ENCODE measurements around the gene TMEM248.
A peak's percentile ranks its signal among the peaks of the same experiment; 100 is the strongest.
"Not testable (repeated sequence)": the region's sequence is repeated elsewhere in the genome, so short reads cannot be mapped to it uniquely, and the experiment has no call there.

The TMEM248 gene

DNA sequence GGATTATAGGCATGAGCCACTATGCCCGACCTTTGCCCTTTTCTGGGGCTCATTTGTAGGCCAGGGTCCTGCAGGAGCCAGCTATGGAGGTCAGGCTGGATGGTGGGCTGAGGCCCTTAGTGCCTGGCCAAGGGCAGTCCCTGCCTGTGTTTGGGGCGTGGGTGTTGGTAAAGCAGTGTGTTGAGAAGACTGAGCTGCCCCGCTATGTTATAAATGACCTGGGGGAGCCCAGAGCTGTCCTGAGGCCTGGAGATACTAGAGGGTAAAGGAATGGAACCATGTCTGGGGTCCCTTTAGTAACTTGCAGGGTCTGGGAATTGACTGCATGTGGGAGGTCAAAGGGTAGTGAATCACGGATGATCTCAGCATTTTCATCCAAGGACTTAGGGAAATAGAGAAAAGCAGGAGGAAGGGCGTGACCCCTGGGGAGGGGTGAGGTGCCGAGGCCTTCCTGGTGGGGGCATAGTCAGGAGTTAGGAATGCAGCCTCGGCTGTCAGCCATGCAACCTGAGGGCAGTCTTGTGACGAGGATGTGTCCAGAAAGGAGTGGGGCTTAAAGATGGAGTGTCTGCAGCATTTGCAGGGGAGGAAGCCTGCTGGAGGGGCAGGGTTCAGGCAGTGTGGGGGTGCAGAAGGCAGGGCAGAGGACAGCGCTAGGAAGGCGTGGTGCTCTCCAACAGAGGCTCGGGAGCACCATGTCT is 31.5 kb downstream of the TMEM248 start:
- DNase-seq = no peak

- DNase-seq = no peak
These were observed 32.0 kb downstream of the TMEM248 start for GRCh38 chr7:66953044-66953427.

DNA sequence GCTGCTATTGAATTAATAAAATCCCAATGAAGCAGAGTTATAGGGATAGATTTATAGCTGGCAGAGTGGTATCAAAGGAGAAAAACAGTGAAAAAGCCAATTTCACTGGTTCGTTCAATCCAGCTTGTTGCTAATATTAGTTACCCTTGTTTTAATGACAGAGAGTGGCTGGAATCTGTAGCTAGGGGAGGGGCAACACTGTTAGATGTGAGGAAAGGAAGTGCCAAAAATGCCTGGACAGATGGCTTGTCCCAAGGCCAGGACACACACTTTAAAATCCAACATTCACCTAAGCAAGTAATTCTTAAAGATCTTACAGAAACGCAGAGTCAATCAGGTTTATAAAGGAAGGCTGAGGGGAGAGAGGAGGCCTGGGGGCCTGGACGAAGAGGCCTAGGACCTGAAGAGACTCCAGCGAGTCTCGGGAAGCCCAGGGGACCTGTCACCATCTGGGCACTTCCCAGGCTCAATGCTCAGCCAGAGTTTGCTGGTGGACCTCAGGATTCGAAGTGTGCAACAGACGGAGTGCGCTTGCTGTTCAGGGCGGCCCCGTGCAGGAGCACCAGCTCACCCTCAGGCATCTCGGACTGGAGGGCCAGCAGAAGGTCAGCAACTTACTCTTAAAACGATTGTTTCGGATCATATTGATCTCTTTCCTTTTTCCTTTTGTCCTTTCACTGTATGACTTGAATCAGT is 36.7 kb downstream of the TMEM248 start:
- no peak for DNase-seq

GRCh38 chr7:66958538-66959350 is 37.7 kb downstream of the TMEM248 start:
- no peak for DNase-seq

DNA sequence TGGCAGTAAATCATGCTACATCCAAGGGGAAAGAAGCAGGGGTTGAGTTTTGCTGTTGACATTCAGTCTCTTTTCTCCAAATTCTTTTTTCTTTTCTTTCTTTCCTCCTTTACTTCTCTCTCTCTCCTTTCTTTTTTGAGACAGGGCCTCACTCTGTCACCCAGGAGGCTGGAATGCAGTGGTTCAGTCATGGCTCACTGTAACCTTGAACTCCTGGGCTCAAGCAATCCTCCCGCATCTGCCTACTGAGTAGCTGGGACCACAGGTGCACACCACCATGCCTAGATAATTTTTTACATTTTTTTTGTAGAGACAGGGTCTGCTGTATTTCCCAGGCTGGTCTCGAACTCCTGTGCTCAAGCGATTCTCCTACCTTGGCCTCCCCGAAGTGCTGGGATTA is 39.2 kb downstream of the TMEM248 start:
- DNase-seq = no peak

- DNase-seq = no peak
These were observed 40.1 kb downstream of the TMEM248 start for GRCh38 chr7:66961096-66961495.

- no peak for DNase-seq
These were observed 43.4 kb downstream of the TMEM248 start for GRCh38 chr7:66964411-66964810.

DNA sequence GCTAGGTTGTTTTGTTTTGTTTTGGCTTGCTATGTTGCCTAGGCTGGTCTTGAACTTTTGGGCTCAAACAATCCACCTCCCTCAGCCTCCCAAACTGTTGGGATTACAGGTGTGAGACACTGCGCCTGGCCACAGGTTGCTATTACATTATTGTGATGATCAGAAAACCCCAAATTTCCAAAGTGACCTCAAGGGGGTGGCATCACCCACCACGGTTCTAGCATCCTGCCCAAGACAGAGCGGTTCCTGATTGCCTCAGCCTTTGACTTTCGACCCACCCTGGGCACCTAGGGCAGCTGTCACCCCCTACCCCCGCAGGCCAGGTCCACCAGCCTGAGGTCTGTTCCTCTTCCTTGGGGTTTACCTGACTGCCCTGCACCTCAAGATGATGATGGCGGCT is 46.0 kb downstream of the TMEM248 start:
- no peak for DNase-seq

DNA sequence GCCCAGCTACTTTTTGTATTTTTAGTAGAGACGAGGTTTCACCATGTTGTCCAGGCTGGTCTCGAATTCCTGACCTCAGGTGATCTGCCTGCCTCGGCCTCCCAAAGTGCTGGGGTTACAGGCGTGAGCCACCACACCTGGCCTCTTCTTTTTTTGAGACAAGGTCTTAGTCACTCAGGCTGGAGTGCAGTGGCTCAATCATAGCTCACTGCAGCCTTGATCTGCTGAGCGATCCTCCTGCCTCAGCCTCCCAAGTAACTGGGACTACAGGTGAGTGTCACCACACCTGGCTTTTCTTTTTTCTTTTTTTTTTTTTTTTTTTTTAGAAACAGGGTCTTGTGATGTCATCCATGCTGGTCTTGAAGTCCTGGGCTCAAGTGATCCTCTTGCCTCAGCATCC is 48.0 kb downstream of the TMEM248 start:
- not testable (repeated sequence) for DNase-seq

- DNase-seq = no peak
These were observed 49.3 kb downstream of the TMEM248 start for GRCh38 chr7:66970310-66970709.

GRCh38 chr7:66974986-66975590 is 54.1 kb downstream of the TMEM248 start:
- DNase-seq = no peak

DNA sequence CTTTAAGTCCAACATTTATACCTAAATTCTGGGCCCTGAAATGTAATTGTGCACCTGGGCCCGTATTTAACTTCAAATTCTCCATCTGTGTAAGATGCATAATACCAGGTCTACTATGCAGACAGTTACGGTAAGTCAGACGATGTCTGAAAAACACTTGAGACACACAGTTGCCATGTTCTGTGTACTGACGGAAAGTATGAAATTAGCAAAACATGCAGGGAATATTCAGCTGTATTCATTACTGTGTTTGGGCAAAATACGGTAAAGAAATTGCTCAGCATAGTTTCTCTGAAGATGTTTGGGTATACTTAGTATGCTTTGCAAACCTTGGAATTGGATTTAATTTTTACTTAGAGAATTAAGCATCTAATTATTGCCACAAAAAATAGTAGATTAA is 57.3 kb downstream of the TMEM248 start:
- DNase-seq = not testable (repeated sequence)

DNA sequence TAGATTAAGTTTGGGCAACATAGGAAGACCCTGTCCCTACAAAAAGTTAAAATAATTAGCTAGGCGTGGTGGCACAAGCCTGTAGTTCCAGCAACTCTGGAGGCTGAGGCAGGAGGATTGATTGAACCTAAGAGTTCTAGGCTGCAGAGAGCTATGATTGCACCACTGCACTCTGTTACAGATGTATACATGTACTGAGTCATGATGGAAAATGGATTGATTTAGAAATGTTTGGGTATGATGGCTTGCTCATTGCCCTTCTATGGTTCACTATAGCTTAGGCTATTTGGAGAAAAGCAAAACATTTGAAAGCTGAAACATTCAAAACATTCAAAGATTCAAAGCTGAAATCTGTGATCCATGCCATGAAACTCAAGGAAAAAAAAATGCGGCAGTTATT is 58.0 kb downstream of the TMEM248 start:
- not testable (repeated sequence) for DNase-seq

DNA sequence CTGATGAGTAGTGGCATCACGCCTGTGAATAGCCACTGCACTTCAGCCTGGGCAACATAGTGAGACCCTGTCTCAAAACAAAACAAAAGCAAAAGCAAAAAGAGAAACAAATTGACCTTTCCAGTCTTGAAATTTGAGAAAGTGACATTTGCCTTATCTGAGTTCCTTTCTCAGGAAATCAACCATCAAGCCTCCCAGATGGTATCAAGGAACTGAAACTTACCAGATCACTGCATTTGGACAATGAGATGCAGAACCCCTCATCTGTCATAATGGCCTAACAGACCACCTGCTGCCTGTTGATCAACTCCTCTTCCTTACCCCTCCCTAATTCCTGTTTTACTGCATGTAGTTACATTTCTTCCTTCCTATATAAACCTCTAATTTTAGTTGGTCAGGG is 59.3 kb downstream of the TMEM248 start:
- DNase-seq = not testable (repeated sequence)

DNA sequence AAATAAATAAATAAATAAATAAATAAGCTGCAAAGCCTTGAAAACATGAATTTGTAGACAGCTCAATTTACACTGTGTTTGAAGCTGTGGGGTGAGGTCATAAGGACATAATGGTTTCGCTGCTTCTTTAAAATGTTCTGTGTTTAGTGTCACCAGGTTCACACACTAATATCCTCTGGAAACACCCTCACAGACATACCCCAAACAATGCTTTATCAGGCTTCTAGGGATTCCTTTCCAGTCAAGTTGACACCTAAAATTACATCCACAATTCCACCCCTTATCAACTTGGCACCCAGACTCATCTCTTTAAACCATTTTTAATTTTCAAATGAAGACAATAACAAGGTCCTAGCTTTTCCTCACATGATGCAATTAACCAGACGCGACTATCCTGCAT is 68.5 kb downstream of the TMEM248 start:
- not testable (repeated sequence) for DNase-seq

GRCh38 chr7:66994051-66994450 is 73.0 kb downstream of the TMEM248 start:
- DNase-seq = not testable (repeated sequence)

DNA sequence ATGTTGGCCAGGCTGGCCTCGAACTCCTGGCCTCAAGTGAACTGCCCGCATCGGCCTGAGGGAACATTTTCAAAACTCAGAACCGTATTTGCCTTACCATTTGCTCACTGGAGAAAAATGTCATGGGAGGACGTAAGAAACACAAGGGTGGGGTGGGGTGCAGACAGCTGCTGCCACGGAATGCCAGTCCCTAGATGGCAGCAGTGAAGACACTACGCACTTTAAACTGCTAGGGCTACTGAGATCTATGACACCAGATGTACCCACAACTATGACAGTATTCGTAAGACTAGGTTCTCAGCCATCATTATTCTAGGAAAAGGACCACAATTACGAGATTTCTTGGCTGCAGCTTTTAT is 73.6 kb downstream of the TMEM248 start:
- DNase-seq = peak; percentile 74

- DNase-seq = peak; percentile 96
These were observed 74.2 kb downstream of the TMEM248 start, which contains the start of gene SBDS for GRCh38 chr7:66995050-66995776. SBDS (minus strand) TSS chr7:66995586; CDS start chr7:66995417, 169 bp downstream.

GRCh38 chr7:66996444-66997191 is 75.6 kb downstream of the TMEM248 start, which contains the start of gene TYW1:
TYW1 (plus strand) TSS chr7:66996833; CDS start chr7:66996979, 146 bp downstream.
- peak; percentile 99 for DNase-seq

DNA sequence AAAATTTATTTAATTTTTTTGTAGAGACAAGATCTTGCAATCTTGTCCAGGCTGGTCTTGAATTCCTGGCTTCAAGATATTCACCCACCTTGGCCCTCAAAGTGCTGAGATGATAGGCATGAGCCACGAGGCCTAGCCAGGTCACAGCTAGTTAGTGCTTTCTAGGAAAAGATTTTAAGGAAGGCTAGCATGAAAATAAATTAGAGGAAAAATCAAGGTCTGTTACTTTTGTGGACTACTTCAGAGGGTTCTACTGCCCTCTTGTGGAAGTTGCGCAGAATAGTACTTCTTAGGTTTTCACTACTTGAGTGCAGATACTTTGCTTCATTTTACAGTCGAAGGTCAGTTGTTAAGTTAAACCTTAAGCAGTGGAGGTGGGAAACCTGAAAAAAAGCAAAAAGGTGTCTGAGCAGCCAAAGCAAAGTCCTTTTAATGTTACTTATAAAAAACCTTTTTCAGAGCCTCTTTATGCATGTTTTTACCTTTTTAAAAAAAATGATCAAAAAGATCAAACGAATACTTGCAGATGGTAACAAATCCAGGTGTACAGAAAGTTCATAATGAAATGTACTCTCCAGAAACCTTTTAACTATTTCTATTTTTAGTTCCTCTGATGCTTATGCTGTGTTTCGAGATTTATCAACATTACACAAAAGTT is 79.7 kb downstream of the TMEM248 start:
- DNase-seq = peak; percentile 34

DNA sequence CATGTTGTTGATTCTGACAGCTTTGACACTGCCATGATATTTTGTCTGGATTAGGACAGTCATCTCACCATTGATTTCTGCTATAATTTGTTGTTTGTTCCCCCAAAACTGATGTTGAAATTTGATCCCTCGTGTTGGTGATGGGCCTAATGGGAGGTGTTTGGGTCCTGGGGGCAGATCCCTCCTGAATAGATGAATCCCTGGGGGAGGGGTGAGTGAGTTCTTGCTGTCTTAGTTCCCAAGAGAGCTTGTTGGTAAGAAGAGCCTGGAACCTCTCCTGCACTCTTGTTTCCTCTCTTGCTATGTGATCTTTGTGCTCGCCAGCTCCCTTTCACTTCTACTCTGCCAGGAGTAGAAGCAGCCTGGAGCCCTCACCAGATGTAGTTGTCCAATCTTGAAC is 83.1 kb downstream of the TMEM248 start:
- DNase-seq = not testable (repeated sequence)

Data from central memory CD4-positive, alpha-beta T cell (primary cell).